HEK293 (cell line): ENCODE data around the gene EDEM2.

Experiments used
- CTCF ChIP-seq: fragments of 450-650 bp; formaldehyde crosslinking; IDR thresholded peaks from 2 replicates; pipeline ENCODE4 v1.5.1; 2016; ENCODE audit warnings: missing biosample characterization, missing genetic modification characterization
- ZNF114 ChIP-seq: fragments of 450-650 bp; formaldehyde crosslinking; IDR thresholded peaks from 2 replicates; pipeline ENCODE4 v1.5.0; 2017; ENCODE audit warnings: missing biosample characterization, missing genetic modification characterization
- TF ChIP-seq, protein P1 (sequence below): IDR thresholded peaks from 2 replicates; pipeline ENCODE4 v1.6.1; 2011; ENCODE audit warnings: mild to moderate bottlenecking, low read depth, low read length, borderline replicate concordance

GRCh38 chr20:35131934-35132333 lies 15.2 kb downstream of the EDEM2 start:
- no peak for TF ChIP-seq CTCF (tag by site-specific recombination)
- no peak for TF ChIP-seq ZNF114 (tag by site-specific recombination)
- TF ChIP-seq, protein P1, sequence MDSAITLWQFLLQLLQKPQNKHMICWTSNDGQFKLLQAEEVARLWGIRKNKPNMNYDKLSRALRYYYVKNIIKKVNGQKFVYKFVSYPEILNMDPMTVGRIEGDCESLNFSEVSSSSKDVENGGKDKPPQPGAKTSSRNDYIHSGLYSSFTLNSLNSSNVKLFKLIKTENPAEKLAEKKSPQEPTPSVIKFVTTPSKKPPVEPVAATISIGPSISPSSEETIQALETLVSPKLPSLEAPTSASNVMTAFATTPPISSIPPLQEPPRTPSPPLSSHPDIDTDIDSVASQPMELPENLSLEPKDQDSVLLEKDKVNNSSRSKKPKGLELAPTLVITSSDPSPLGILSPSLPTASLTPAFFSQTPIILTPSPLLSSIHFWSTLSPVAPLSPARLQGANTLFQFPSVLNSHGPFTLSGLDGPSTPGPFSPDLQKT = no peak
